HG03558 (cell line): ENCODE measurements around the gene OR2M5.

ENCODE experiments used
- ATAC-seq: cut with Tn5 transposase; IDR thresholded peaks from one replicate; pipeline ENCODE4 v1.9.1; 2021; ENCODE audit warnings: moderate number of reproducible peaks; ENCODE audit not compliant: unreplicated experiment; ENCODE audit errors: extremely low read depth

OR2M5 gene

GRCh38 chr1:248144513-248145198, at the start of gene OR2M5:
Gene OR2M5, plus strand, starts transcription at chr1:248145148. Its CDS starts 0 bp downstream, at chr1:248145148.
- no peak for ATAC-seq

- no peak for ATAC-seq
Observed at GRCh38 chr1:248098529-248098928, 46.4 kb upstream of the OR2M5 start.

GRCh38 chr1:248102847-248103246, 42.1 kb upstream of the OR2M5 start:
- no peak for ATAC-seq

- no peak for ATAC-seq
Observed at GRCh38 chr1:248111157-248111556, 33.8 kb upstream of the OR2M5 start.

- ATAC-seq, result no peak
Observed at GRCh38 chr1:248114890-248115289, 30.1 kb upstream of the OR2M5 start.

GRCh38 chr1:248127653-248128052, 17.3 kb upstream of the OR2M5 start:
- no peak for ATAC-seq

- no peak for ATAC-seq
Observed at GRCh38 chr1:248136811-248137210, 8.1 kb upstream of the OR2M5 start.

GRCh38 chr1:248140846-248141245, 4.1 kb upstream of the OR2M5 start:
- ATAC-seq, result no peak

- ATAC-seq, result no peak
Observed at GRCh38 chr1:248143311-248143710, 1.6 kb upstream of the OR2M5 start.

- ATAC-seq, result no peak
Observed at GRCh38 chr1:248152056-248152827, 7.3 kb downstream of the OR2M5 start.

GRCh38 chr1:248155927-248156326, 11.0 kb downstream of the OR2M5 start:
- ATAC-seq, result no peak

GRCh38 chr1:248158758-248159157, 13.8 kb downstream of the OR2M5 start:
- ATAC-seq, result no peak

GRCh38 chr1:248164031-248164430, 19.1 kb downstream of the OR2M5 start:
- ATAC-seq, result no peak

- no peak for ATAC-seq
Observed at GRCh38 chr1:248165186-248165585, 20.2 kb downstream of the OR2M5 start.

GRCh38 chr1:248174521-248174920, 29.6 kb downstream of the OR2M5 start, which contains the start of gene OR2M2:
Gene OR2M2, plus strand, starts transcription at chr1:248174821. Its CDS starts 5,165 bp downstream, at chr1:248179986.
- no peak for ATAC-seq

- ATAC-seq, result no peak
Observed at GRCh38 chr1:248183996-248184395, 39.0 kb downstream of the OR2M5 start.

GRCh38 chr1:248187363-248187762, 42.4 kb downstream of the OR2M5 start:
- no peak for ATAC-seq

GRCh38 chr1:248189026-248189425, 44.1 kb downstream of the OR2M5 start:
- no peak for ATAC-seq

GRCh38 chr1:248194117-248194516, 49.2 kb downstream of the OR2M5 start:
- no peak for ATAC-seq
